Vagina (tissue), 2 donors: ENCODE data around the gene DGKI. TPM values are rescaled to one million over a fixed set of nuclear protein-coding genes. Genes with fewer than 3 reads are reported as not detected.

Experiments
- DNase-seq, 2 donors: peaks; one replicate each; pipeline ENCODE4 v3.0.0-alpha.2; 2017; ENCODE audit errors: extremely low spot score in 2 of 2
- H3K27ac ChIP-seq: fragments of 200-600 bp; sonication (generic); one replicate; pipeline ENCODE4 v1.5.1; 2019
- H3K27me3 ChIP-seq: fragments of 200-600 bp; sonication (generic); one replicate; pipeline ENCODE4 v1.5.1; 2019
- H3K36me3 ChIP-seq, 2 donors: fragments of 200-600 bp; sonication (generic); one replicate each; pipeline ENCODE4 v1.5.1; 2017 to 2019
- H3K4me1 ChIP-seq: fragments of 200-600 bp; sonication (generic); one replicate; pipeline ENCODE4 v1.5.1; 2019
- H3K4me3 ChIP-seq, 2 donors: fragments of 200-600 bp; sonication (generic); 1 replicate in 1 of 2; 2 replicates in 1 of 2; pipeline ENCODE4 v1.5.1; 2016 to 2019
- H3K9me3 ChIP-seq: fragments of 200-600 bp; sonication (generic); one replicate; pipeline ENCODE4 v1.5.1; 2019
- POLR2A ChIP-seq, 2 donors: fragments of 450-650 bp; IDR thresholded peaks; one replicate each; pipeline ENCODE4 v1.6.1; 2017; ENCODE audit warnings: antibody characterized with exemption in 2 of 2, mild to moderate bottlenecking in 2 of 2, moderate library complexity in 2 of 2
- POLR2AphosphoS5 ChIP-seq, 2 donors: sonication (generic); formaldehyde crosslinking; IDR thresholded peaks; one replicate each; pipeline ENCODE4 v1.9.0; 2017; ENCODE audit warnings: antibody characterized with exemption in 2 of 2, mild to moderate bottlenecking in 2 of 2, low read depth in 1 of 2; ENCODE audit not compliant: insufficient read depth in 1 of 2
- intact Hi-C: fragments of 100-400 bp; cut with DNase I; formaldehyde crosslinking; loops from one replicate; pipeline ENCODE4 v1.15.1; 2023
- total RNA-seq: library from RNA; depleted of rRNA; stranded (reverse); fragments of >200 nt; gene quantifications from one replicate; pipeline ENCODE4 v1.2.3, GENCODE V29; 2016
- TF ChIP-seq, protein P1 (sequence below), 3 experiments: fragments of 450-650 bp in 2 of 3; fragments of 200-600 bp in 1 of 3; sonication (generic) in 1 of 3; IDR thresholded peaks; one replicate each; pipeline ENCODE4 v1.5.1; 2017 to 2019; ENCODE audit warnings: antibody characterized with exemption in 3 of 3, mild to moderate bottlenecking in 2 of 3, moderate library complexity in 2 of 3

The DGKI gene
- total RNA-seq, 1 donor from 2014 or later = 1.2 TPM

DNA sequence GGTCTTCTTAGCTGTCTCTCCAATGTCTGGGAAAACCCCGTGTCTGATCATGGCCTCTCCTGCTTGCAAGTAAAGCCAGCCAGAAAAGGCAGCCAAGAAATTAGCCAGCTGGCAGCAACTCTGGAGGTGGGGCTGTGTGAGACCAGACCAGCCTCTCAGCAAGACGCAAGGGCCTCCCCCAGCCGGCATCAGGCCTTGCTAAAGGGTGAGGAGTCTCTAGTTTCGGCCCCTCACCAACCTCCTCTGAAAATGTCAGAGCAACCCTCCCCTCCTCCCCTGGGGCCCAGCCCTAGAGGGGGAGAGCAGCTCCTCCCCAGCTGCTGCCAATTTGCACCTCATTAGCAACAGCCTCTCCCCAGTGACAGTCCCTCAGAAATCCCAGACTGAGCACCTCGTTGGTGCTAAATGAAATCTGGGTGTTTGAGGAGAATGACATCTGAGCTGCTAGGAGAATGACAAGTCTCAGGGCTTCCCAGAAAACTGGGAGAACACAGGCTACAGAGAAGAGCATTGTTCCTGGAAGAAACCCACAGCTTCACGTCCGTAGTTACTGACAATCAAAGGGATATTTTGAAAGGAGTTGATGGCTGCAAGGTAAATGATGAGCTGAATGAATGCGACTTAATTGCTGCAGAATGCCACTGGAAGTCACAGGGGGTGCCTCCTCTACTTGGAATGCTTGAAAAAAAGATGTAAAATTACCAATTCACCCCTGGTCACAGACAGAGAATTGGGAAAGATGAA lies 25.9 kb downstream of the DGKI start:
- no peak for TF ChIP-seq POLR2A (IDR thresholded peaks at IDR 0.05)
- no peaks in the 10 kb centered on the region for H3K36me3 ChIP-seq
- intact Hi-C loops = no loop called here
- no peaks in the 10 kb centered on the region for H3K9me3 ChIP-seq
- DNase-seq = no peak
- H3K27ac ChIP-seq = no peak overlapping the region
- no peaks in the 10 kb centered on the region for H3K27me3 ChIP-seq
- no peak overlapping the region for H3K4me3 ChIP-seq
- H3K4me1 ChIP-seq = peaks cover 10% of the 10 kb centered on the region

DNA sequence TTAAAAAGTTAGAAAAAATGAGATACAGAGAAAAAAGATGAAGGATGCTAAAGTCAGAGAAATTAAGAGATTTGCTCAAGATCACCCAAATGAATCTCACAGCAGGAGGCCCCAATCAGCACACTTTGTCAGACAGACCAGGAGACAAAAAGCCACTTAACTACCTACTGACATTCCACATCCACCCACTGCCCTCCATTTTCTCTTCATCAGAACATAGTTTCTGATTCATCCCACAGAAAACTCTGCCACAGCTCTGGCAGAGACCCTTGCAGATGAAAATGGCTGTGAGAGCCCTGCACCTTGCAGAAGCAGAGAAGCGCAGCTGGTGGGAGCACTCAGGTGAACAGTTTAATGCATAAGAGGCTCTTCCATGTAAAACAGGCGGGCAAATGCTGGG lies 26.6 kb downstream of the DGKI start:
- TF ChIP-seq, protein P1, sequence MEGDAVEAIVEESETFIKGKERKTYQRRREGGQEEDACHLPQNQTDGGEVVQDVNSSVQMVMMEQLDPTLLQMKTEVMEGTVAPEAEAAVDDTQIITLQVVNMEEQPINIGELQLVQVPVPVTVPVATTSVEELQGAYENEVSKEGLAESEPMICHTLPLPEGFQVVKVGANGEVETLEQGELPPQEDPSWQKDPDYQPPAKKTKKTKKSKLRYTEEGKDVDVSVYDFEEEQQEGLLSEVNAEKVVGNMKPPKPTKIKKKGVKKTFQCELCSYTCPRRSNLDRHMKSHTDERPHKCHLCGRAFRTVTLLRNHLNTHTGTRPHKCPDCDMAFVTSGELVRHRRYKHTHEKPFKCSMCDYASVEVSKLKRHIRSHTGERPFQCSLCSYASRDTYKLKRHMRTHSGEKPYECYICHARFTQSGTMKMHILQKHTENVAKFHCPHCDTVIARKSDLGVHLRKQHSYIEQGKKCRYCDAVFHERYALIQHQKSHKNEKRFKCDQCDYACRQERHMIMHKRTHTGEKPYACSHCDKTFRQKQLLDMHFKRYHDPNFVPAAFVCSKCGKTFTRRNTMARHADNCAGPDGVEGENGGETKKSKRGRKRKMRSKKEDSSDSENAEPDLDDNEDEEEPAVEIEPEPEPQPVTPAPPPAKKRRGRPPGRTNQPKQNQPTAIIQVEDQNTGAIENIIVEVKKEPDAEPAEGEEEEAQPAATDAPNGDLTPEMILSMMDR (IDR thresholded peaks at IDR 0.05) = no peak
- TF ChIP-seq POLR2A (IDR thresholded peaks at IDR 0.05) = no peak
- TF ChIP-seq POLR2AphosphoS5 (IDR thresholded peaks at IDR 0.05; ENCODE audit: insufficient read depth in 1 of 2, low read depth in 1 of 2) = no peak
- intact Hi-C loops = no loop called here
- Histone ChIP-seq H3K36me3 (no peaks in the 10 kb centered on the region), H3K27me3 (no peaks in the 10 kb centered on the region), H3K9me3 (no peaks in the 10 kb centered on the region), H3K4me3 (no peak overlapping the region), H3K27ac (no peak overlapping the region), H3K4me1 (peaks cover 10% of the 10 kb centered on the region)
- DNase-seq = no peak

DNA sequence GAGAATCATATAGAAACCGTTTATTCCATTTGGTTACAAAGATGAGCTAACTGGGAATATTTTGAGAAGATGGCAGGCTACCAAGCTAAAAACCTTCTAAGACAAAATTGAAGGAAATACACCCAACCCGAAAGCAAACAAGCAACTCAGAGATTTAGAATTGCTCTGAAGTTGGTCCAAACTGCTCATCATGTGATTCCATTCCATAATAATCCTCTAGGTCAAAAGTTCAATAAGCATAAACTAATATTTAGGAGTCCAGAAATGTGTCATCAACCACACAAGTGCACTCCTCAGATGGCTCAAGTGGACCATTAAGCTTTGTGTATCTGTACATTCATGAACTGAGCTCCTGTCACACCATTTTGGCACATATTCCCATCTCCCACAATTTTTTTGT lies 28.7 kb downstream of the DGKI start:
- Histone ChIP-seq H3K4me3 (no peak overlapping the region), H3K36me3 (no peaks in the 10 kb centered on the region), H3K27me3 (no peaks in the 10 kb centered on the region), H3K27ac (no peak overlapping the region), H3K9me3 (no peaks in the 10 kb centered on the region), H3K4me1 (peaks cover 10% of the 10 kb centered on the region)
- TF ChIP-seq, protein P1 (IDR thresholded peaks at IDR 0.05) = no peak
- TF ChIP-seq POLR2AphosphoS5 (IDR thresholded peaks at IDR 0.05; ENCODE audit: insufficient read depth in 1 of 2, low read depth in 1 of 2) (no peak), POLR2A (IDR thresholded peaks at IDR 0.05) (no peak)
- no peak for DNase-seq
- intact Hi-C loops = no loop called here

DNA sequence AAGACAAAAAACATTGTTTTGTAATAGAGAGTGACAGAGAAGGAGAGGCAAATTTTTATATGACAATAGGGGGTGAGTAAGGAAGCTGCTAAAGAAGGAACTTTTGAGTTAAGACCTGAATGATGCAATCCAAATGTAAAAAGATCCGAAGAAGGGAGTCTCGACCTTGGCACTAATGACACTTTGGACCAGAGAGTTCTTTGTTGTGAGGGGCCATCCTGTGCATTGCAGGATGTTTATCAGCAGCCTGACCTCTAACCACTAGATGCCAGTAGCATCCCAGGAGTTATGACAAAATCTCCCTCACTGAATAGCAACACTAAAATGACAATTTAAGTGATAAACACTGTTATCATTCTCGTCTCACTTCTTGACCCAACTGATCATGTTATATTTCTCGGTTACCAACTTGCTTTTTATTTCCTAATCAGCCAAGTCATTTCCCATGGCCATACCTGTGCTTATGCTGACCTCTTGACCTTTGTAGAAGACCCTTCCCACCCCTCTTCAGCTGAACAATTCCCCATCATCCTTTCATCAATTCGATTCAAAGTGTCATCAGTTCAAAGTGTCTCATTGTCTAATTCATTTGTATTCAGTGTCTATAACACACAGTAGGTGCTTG lies 30.0 kb downstream of the DGKI start:
- no peak for DNase-seq
- TF ChIP-seq POLR2AphosphoS5 (IDR thresholded peaks at IDR 0.05; ENCODE audit: insufficient read depth in 1 of 2, low read depth in 1 of 2) (no peak), POLR2A (IDR thresholded peaks at IDR 0.05) (no peak)
- TF ChIP-seq, protein P1 (IDR thresholded peaks at IDR 0.05) = no peak
- Histone ChIP-seq H3K9me3 (no peaks in the 10 kb centered on the region), H3K4me3 (no peak overlapping the region), H3K4me1 (peaks cover 10% of the 10 kb centered on the region), H3K27ac (no peak overlapping the region), H3K36me3 (no peaks in the 10 kb centered on the region), H3K27me3 (no peaks in the 10 kb centered on the region)
- intact Hi-C loops = no loop called here

DNA sequence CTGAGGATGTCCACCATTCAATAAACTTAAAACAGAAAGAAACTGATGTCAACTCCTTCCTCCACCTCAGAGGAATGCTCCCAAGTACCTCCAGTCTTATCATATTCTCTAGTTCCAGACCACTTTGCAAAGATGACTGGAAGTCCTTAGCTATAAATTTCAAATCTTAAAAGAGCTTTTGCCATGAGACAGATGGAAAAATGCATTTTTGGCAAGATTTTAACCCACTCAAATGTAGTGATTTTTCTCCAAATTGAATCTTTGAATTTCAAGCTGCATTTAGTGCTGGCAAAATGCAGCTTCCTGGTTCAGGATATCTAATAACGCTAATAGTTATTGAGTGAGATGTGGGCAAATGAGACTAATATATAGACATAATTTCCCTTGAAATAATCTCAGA lies 33.2 kb downstream of the DGKI start:
- no peak for DNase-seq
- intact Hi-C loops = no loop called here

More for the DNA sequence above, 33.2 kb downstream of the DGKI start:
- no peaks in the 10 kb centered on the region for H3K9me3 ChIP-seq
- H3K4me3 ChIP-seq = no peak overlapping the region
- no peak for TF ChIP-seq POLR2A (IDR thresholded peaks at IDR 0.05)
- TF ChIP-seq, protein P1 (IDR thresholded peaks at IDR 0.05) = no peak
- no peak for TF ChIP-seq POLR2AphosphoS5 (IDR thresholded peaks at IDR 0.05; ENCODE audit: insufficient read depth in 1 of 2, low read depth in 1 of 2)
- no peaks in the 10 kb centered on the region for H3K4me1 ChIP-seq
- H3K27me3 ChIP-seq = no peaks in the 10 kb centered on the region
- no peaks in the 10 kb centered on the region for H3K36me3 ChIP-seq
- no peak overlapping the region for H3K27ac ChIP-seq
